K562 (cell line): Measurements from ENCODE around the gene RRAD. TPM values are rescaled to one million over a fixed set of nuclear protein-coding genes. Genes with fewer than 3 reads are reported as not detected.

Source experiments
- BRCA1 ChIP-seq, 2 experiments: fragments of 450-650 bp in 1 of 2; sonication (generic) in 1 of 2; formaldehyde crosslinking in 1 of 2; IDR thresholded peaks; 2 replicates each; pipeline versions ENCODE4 v1.5.0 to v1.6.1; 2017 to 2020; ENCODE audit warnings: mild to moderate bottlenecking in 1 of 2, missing genetic modification reagents in 1 of 2
- BRF1 ChIP-seq: IDR thresholded peaks from 3 replicates; pipeline ENCODE4 v1.6.1; 2011; ENCODE audit warnings: borderline replicate concordance, mild to moderate bottlenecking; ENCODE audit not compliant: insufficient read length; ENCODE audit errors: extremely low read depth
- ETV6 ChIP-seq, 3 experiments: fragments of 150-350 bp in 1 of 3; sonication (generic) in 1 of 3; formaldehyde crosslinking in 1 of 3; IDR thresholded peaks; 2 replicates each; pipeline versions ENCODE4 v1.6.1 to v1.8.0; 2014 to 2022; ENCODE audit warnings: borderline replicate concordance in 2 of 3, low read depth in 2 of 3, antibody characterized with exemption in 1 of 3, low read length in 1 of 3, mild to moderate bottlenecking in 1 of 3, missing genetic modification reagents in 1 of 3
- IFI16 ChIP-seq: fragments of 250-450 bp; sonication (Bioruptor Pico); IDR thresholded peaks from 2 replicates; pipeline ENCODE4 v2.1.2; 2022; ENCODE audit warnings: mild to moderate bottlenecking, inconsistent platforms
- JUND ChIP-seq, 2 experiments: IDR thresholded peaks; 2 replicates in 1 of 2; 3 replicates in 1 of 2; pipeline ENCODE4 v1.6.1; 2011; ENCODE audit warnings: borderline replicate concordance in 2 of 2, low read depth in 2 of 2, low read length in 2 of 2, improper control_type of control experiment in 1 of 2, missing biosample characterization in 1 of 2, missing genetic modification characterization in 1 of 2, missing genetic modification reagents in 1 of 2
- NFXL1 ChIP-seq: fragments of 450-650 bp; formaldehyde crosslinking; IDR thresholded peaks from 2 replicates; pipeline ENCODE4 v1.4.0; 2021; ENCODE audit warnings: mild to moderate bottlenecking
- PHTF2 ChIP-seq: fragments of 250-450 bp; sonication (Bioruptor Pico); IDR thresholded peaks from 2 replicates; pipeline ENCODE4 v1.5.0; 2021; ENCODE audit warnings: mild to moderate bottlenecking
- SMAD3 ChIP-seq: fragments of 450-650 bp; formaldehyde crosslinking; conservative IDR thresholded peaks from 2 replicates; pipeline ENCODE4 v1.4.0; 2020; ENCODE audit warnings: mild to moderate bottlenecking
- SP2 ChIP-seq: IDR thresholded peaks from 2 replicates; pipeline ENCODE4 v1.6.1; 2011; ENCODE audit warnings: mild to moderate bottlenecking, low read depth, low read length, moderate library complexity; ENCODE audit not compliant: poor library complexity, severe bottlenecking; ENCODE audit errors: extremely low read depth
- TAL1 ChIP-seq: fragments of 450-650 bp; IDR thresholded peaks from 2 replicates; pipeline ENCODE4 v1.6.1; 2016; ENCODE audit warnings: mild to moderate bottlenecking
- TCF3 ChIP-seq: sonication (generic); formaldehyde crosslinking; IDR thresholded peaks from 2 replicates; pipeline ENCODE4 v1.4.0; 2020; ENCODE audit warnings: mild to moderate bottlenecking, missing genetic modification reagents
- TOE1 ChIP-seq, 2 experiments: fragments of 450-650 bp in 1 of 2; sonication (generic) in 1 of 2; formaldehyde crosslinking in 1 of 2; IDR thresholded peaks; 2 replicates each; pipeline versions ENCODE4 v1.7.1 to v1.8.0; 2016 to 2022; ENCODE audit warnings: borderline replicate concordance in 2 of 2, mild to moderate bottlenecking in 2 of 2, antibody characterized with exemption in 1 of 2, inconsistent platforms in 1 of 2, low read depth in 1 of 2, missing genetic modification reagents in 1 of 2, moderate library complexity in 1 of 2
- TSC22D4 ChIP-seq: fragments of 450-650 bp; IDR thresholded peaks from 2 replicates; pipeline ENCODE4 v1.6.1; 2016; ENCODE audit warnings: missing genetic modification characterization, missing biosample characterization, control low read depth
- XRCC4 ChIP-seq: IDR thresholded peaks from one replicate; pipeline ENCODE4 v1.6.1; 2011; ENCODE audit not compliant: insufficient read depth, insufficient read length; ENCODE audit errors: extremely low read depth
- ZNF41 ChIP-seq: fragments of 250-450 bp; sonication (Bioruptor Pico); conservative IDR thresholded peaks from 2 replicates; pipeline ENCODE4 v1.4.0; 2020; ENCODE audit warnings: mild to moderate bottlenecking
- ZNF766 ChIP-seq: fragments of 200-800 bp; sonication (Bioruptor generic); conservative IDR thresholded peaks from 2 replicates; pipeline ENCODE4 v1.6.1; 2016; ENCODE audit warnings: missing genetic modification characterization, missing compliant biosample characterization
- ZNF79 ChIP-seq: fragments of 250-450 bp; sonication (Bioruptor Pico); IDR thresholded peaks from 2 replicates; pipeline ENCODE4 v1.4.0; 2020; ENCODE audit warnings: low read depth, mild to moderate bottlenecking, moderate library complexity
- polyA plus RNA-seq, 8 experiments: library from polyadenylated mRNA; depleted of rRNA in 4 of 8; stranded (reverse) in 5 of 8; unstranded in 3 of 8; fragments of >200 nt; fragmentation: Nextera tagmentation in 2 of 8; fragmentation: Illumina TruSeq in 1 of 8; extraction: Ambion mirVana in 2 of 8; extraction: Trizol in 1 of 8; gene quantifications; 2 replicates each; pipeline versions ENCODE4 v1.2.1 to v1.2.3, GENCODE V29; 2011 to 2014; ENCODE audit warnings: inconsistent platforms in 1 of 8, missing spikeins in 1 of 8
- total RNA-seq, 7 experiments: library from RNA; depleted of rRNA in 6 of 7; stranded (reverse); fragments of >200 nt in 6 of 7; fragmentation: Illumina TruSeq in 2 of 7; extraction: Trizol in 2 of 7; gene quantifications; 2 replicates each; pipeline versions ENCODE4 v1.2.1 to v1.2.3, GENCODE V29; 2011 to 2021; ENCODE audit warnings: low replicate concordance in 1 of 7
- TF ChIP-seq, protein P1 (sequence below): fragments of 200-800 bp; sonication (Bioruptor generic); IDR thresholded peaks from 2 replicates; pipeline ENCODE4 v1.6.1; 2017; ENCODE audit warnings: missing genetic modification characterization, missing compliant biosample characterization
- TF ChIP-seq, protein P2 (sequence below): fragments of 450-650 bp; formaldehyde crosslinking; IDR thresholded peaks from 2 replicates; pipeline ENCODE4 v1.4.0; 2020; ENCODE audit warnings: mild to moderate bottlenecking, moderate library complexity
- TF ChIP-seq, protein P3 (sequence below): IDR thresholded peaks from 2 replicates; pipeline ENCODE4 v1.6.1; 2011; ENCODE audit warnings: borderline replicate concordance, low read depth, mild to moderate bottlenecking, moderate library complexity, low read length; ENCODE audit not compliant: insufficient read depth, poor library complexity, severe bottlenecking

RRAD gene
- total and polyA plus RNA-seq, 9 of the 15 experiments (the other 6 are each of a cell fraction or from before 2014, with no cell fraction given), result 0.09 to 0.20 (median 0.13) TPM; not detected in 5

DNA sequence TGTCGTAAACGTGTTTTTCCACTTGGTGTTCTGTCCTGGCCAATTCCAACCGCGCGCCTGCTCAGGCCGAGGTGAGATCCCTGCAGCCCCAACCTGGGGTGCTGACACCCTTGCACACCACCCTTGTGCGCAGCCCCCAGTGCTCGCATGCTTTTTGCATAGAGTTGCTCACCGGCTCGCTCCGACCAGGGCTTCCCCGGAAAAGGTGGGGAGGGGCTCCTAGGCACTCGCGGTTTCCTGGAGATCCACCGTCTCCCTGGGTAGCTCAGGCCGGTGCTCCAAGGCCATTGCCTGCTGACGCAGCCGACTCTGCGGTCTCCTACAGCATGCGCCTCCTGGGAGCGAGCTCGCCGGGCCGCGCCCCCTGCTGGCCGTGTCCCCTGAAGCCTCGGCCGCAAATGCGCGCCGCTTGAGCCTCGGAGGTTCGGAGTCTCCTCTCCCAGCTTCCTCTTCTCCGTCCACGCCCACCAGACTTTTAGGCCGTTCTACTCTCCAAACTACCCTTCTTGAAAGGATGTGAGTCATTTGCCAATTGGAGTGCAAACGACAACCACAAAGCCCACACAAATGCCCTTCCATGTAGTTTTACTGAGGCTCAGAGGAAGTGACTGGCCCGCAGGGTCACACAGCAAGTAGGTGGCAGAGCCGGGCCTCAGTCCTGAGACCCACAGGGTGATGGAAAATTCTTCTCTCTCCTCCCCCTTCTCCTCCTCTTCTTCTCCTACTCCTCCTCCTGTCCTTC, 52.2 kb downstream of the RRAD start (continued):
- TF ChIP-seq, protein P1, sequence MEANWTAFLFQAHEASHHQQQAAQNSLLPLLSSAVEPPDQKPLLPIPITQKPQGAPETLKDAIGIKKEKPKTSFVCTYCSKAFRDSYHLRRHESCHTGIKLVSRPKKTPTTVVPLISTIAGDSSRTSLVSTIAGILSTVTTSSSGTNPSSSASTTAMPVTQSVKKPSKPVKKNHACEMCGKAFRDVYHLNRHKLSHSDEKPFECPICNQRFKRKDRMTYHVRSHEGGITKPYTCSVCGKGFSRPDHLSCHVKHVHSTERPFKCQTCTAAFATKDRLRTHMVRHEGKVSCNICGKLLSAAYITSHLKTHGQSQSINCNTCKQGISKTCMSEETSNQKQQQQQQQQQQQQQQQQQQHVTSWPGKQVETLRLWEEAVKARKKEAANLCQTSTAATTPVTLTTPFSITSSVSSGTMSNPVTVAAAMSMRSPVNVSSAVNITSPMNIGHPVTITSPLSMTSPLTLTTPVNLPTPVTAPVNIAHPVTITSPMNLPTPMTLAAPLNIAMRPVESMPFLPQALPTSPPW (CRISPR knock-in tag), result peak; percentile 70
- TF ChIP-seq BRF1, result no peak
- peak; percentile 48; the same call in 1 of the 2 replicates for TF ChIP-seq TOE1 (IDR thresholded peaks at IDR 0.05; ENCODE audit: borderline replicate concordance)
- TF ChIP-seq TOE1 (CRISPR knock-in tag; IDR thresholded peaks at IDR 0.05; ENCODE audit: borderline replicate concordance, low read depth), result peak; percentile 62; the same call in 1 of the 2 replicates
- no peak for TF ChIP-seq TAL1
- no peak for TF ChIP-seq ZNF41 (CRISPR knock-in tag)
- no peak for TF ChIP-seq SP2
- no peak for TF ChIP-seq TSC22D4 (tag)
- no peak for TF ChIP-seq NFXL1 (CRISPR knock-in tag)
- TF ChIP-seq, protein P2, sequence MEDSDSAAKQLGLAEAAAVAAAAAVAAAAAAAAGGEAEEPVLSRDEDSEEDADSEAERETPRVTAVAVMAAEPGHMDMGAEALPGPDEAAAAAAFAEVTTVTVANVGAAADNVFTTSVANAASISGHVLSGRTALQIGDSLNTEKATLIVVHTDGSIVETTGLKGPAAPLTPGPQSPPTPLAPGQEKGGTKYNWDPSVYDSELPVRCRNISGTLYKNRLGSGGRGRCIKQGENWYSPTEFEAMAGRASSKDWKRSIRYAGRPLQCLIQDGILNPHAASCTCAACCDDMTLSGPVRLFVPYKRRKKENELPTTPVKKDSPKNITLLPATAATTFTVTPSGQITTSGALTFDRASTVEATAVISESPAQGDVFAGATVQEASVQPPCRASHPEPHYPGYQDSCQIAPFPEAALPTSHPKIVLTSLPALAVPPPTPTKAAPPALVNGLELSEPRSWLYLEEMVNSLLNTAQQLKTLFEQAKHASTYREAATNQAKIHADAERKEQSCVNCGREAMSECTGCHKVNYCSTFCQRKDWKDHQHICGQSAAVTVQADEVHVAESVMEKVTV (CRISPR knock-in tag), result peak; percentile 49; the same call in 1 of the 2 replicates
- TF ChIP-seq ETV6 (IDR thresholded peaks at IDR 0.05; ENCODE audit: borderline replicate concordance in 1 of 2, low read depth in 2 of 2, low read length in 1 of 2), result 0 out of 4 replicates have a peak, but pooled peaks of 1 of the 2 experiments have one; percentile 18
- TF ChIP-seq ETV6 (CRISPR knock-in tag; IDR thresholded peaks at IDR 0.05; ENCODE audit: borderline replicate concordance), result no peak
- TF ChIP-seq ZNF79 (CRISPR knock-in tag), result no peak
- TF ChIP-seq PHTF2 (CRISPR knock-in tag), result no peak
- TF ChIP-seq TCF3 (CRISPR knock-in tag), result no peak
- no peak for TF ChIP-seq XRCC4
- TF ChIP-seq IFI16 (CRISPR knock-in tag), result no peak
- no peak for TF ChIP-seq ZNF766
- TF ChIP-seq, protein P3, sequence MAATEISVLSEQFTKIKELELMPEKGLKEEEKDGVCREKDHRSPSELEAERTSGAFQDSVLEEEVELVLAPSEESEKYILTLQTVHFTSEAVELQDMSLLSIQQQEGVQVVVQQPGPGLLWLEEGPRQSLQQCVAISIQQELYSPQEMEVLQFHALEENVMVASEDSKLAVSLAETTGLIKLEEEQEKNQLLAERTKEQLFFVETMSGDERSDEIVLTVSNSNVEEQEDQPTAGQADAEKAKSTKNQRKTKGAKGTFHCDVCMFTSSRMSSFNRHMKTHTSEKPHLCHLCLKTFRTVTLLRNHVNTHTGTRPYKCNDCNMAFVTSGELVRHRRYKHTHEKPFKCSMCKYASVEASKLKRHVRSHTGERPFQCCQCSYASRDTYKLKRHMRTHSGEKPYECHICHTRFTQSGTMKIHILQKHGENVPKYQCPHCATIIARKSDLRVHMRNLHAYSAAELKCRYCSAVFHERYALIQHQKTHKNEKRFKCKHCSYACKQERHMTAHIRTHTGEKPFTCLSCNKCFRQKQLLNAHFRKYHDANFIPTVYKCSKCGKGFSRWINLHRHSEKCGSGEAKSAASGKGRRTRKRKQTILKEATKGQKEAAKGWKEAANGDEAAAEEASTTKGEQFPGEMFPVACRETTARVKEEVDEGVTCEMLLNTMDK, result peak; percentile 88
- TF ChIP-seq BRCA1 (IDR thresholded peaks at IDR 0.05), result no peak
- no peak for TF ChIP-seq BRCA1 (CRISPR knock-in tag; IDR thresholded peaks at IDR 0.05)
- TF ChIP-seq JUND (IDR thresholded peaks at IDR 0.05; ENCODE audit: borderline replicate concordance, low read depth, low read length), result peak; percentile 87
- TF ChIP-seq JUND (tag; IDR thresholded peaks at IDR 0.05; ENCODE audit: borderline replicate concordance, low read depth, low read length), result peak; percentile 68; the same call in 2 of the 3 replicates
- TF ChIP-seq SMAD3, result no peak
